ENCODE data around the gene DLGAP4.

DNA sequence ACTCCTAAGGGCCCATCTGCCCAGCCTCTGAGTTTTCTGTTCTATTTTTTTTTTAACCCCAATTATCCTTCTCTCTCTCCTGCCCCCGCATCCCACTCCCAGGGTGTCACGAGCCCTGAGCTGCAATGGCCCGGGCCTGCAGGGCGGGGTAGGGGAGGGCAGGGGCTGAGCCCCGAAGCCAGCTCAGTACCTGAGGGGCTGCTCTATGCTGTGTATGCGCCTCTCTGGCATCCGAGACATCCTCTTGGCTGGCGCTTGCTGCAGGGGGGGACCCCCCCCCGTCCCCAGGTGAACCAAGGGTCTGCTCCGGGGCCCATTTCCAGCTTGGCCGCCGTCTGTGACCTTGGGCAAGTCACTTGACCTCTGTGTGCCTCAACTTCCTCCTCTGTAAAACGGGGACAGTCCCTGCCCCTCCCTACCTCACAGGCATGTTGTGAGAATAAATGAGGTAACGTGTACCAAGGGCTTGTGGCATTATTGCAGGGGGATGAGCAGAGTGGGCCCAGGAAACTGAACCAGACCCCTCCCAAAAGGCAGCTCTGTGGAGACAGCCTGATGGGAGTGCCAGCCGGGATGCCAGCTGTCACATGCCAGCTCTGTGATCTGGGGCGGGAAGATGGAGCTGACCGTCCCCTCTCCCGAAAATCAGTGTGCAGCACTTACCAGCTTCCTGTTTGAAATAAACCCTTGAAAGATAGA lies 222.2 kb downstream of the DLGAP4 start:
- TF ChIP-seq POLR2AphosphoS5 (IDR thresholded peaks at IDR 0.05; ENCODE audit: low read depth, low read length) (no peak), MAX (IDR thresholded peaks at IDR 0.05; ENCODE audit: low read depth) (no peak), MEF2A (IDR thresholded peaks at IDR 0.05; ENCODE audit: borderline replicate concordance, low read depth) (no peak), RAD21 (IDR thresholded peaks at IDR 0.05; ENCODE audit: low read length) (no peak), TCF12 (IDR thresholded peaks at IDR 0.05) (no peak), YY1 (IDR thresholded peaks at IDR 0.05; ENCODE audit: low read depth) (no peak), CHD2 (IDR thresholded peaks at IDR 0.05; ENCODE audit: low read length, partially characterized antibody) (no peak), EP300 (IDR thresholded peaks at IDR 0.05; ENCODE audit: borderline replicate concordance in 1 of 2, low read depth in 1 of 2, low read length in 1 of 2) (no peak), GABPA (IDR thresholded peaks at IDR 0.05; ENCODE audit: low read depth) (no peak), RXRA (IDR thresholded peaks at IDR 0.05; ENCODE audit: borderline replicate concordance, low read depth) (no peak), NRF1 (IDR thresholded peaks at IDR 0.05; ENCODE audit: low read depth, low read length) (no peak), TAF1 (IDR thresholded peaks at IDR 0.05; ENCODE audit: borderline replicate concordance, low read depth, low read length) (no peak)
- TF ChIP-seq, protein P1, sequence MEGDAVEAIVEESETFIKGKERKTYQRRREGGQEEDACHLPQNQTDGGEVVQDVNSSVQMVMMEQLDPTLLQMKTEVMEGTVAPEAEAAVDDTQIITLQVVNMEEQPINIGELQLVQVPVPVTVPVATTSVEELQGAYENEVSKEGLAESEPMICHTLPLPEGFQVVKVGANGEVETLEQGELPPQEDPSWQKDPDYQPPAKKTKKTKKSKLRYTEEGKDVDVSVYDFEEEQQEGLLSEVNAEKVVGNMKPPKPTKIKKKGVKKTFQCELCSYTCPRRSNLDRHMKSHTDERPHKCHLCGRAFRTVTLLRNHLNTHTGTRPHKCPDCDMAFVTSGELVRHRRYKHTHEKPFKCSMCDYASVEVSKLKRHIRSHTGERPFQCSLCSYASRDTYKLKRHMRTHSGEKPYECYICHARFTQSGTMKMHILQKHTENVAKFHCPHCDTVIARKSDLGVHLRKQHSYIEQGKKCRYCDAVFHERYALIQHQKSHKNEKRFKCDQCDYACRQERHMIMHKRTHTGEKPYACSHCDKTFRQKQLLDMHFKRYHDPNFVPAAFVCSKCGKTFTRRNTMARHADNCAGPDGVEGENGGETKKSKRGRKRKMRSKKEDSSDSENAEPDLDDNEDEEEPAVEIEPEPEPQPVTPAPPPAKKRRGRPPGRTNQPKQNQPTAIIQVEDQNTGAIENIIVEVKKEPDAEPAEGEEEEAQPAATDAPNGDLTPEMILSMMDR (IDR thresholded peaks at IDR 0.05) = no peak
- TF ChIP-seq, protein P2, sequence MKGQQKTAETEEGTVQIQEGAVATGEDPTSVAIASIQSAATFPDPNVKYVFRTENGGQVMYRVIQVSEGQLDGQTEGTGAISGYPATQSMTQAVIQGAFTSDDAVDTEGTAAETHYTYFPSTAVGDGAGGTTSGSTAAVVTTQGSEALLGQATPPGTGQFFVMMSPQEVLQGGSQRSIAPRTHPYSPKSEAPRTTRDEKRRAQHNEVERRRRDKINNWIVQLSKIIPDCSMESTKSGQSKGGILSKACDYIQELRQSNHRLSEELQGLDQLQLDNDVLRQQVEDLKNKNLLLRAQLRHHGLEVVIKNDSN (IDR thresholded peaks at IDR 0.05; ENCODE audit: borderline replicate concordance, low read depth) = no peak

Measured in SK-N-SH (cell line).